ENCODE data around the gene PHKA2.

Gene PHKA2

GRCh38 chrX:18879144-18879543 is 104.8 kb downstream of the PHKA2 start:
- Histone ChIP-seq H3K9me3 (ENCODE audit: insufficient read depth, low read length) (no peaks in the 10 kb centered on the region), H3K36me3 (ENCODE audit: insufficient read depth, insufficient read length, low read length) (no peaks in the 10 kb centered on the region), H3K27me3 (ENCODE audit: insufficient read depth, insufficient read length) (no peaks in the 10 kb centered on the region), H3K4me1 (ENCODE audit: insufficient read depth, insufficient read length) (peaks cover 2% of the 10 kb centered on the region), H3K4me3 (ENCODE audit: insufficient read length, low read depth) (no peak overlapping the region), H3K9ac (ENCODE audit: insufficient read length, low read depth) (no peak overlapping the region)
- TF ChIP-seq SUZ12 (IDR thresholded peaks at IDR 0.05; ENCODE audit: extremely low read depth, insufficient read depth, insufficient read length): no peak
- TF ChIP-seq YY1 (IDR thresholded peaks at IDR 0.05; ENCODE audit: insufficient read depth, insufficient read length): no peak
- TF ChIP-seq ZNF274 (IDR thresholded peaks at IDR 0.05; ENCODE audit: low read depth, low read length): no peak
- no peak for DNase-seq (ENCODE audit: low read depth, low spot score)

DNA sequence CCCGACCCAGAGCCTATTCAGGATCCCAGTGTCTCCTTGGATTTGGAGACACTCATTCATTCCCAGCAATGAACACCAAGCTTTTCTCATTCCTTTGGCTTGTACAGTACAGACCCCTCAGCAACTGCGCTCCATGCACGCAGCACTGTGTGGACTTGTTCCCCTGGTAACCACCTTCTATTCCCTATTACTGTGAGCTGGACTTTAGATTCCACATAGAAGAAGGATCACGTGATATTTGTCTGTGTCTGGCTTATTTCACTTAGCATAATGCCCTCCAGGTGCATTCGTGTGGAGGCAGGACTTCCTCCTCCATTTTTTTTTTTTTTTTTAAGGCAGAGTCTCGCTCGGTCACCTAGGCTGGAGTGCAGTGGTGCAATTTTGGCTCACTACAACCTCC is 106.4 kb downstream of the PHKA2 start:
- no peak overlapping the region for H3K9ac ChIP-seq (ENCODE audit: insufficient read length, low read depth)
- H3K4me1 ChIP-seq (ENCODE audit: insufficient read depth, insufficient read length): no peaks in the 10 kb centered on the region
- no peak overlapping the region for H3K4me3 ChIP-seq (ENCODE audit: insufficient read length, low read depth)
- no peaks in the 10 kb centered on the region for H3K9me3 ChIP-seq (ENCODE audit: insufficient read depth, low read length)
- H3K27me3 ChIP-seq (ENCODE audit: insufficient read depth, insufficient read length): no peaks in the 10 kb centered on the region
- H3K36me3 ChIP-seq (ENCODE audit: insufficient read depth, insufficient read length, low read length): no peaks in the 10 kb centered on the region
- no peak for DNase-seq (ENCODE audit: low read depth, low spot score)
- TF ChIP-seq SUZ12 (IDR thresholded peaks at IDR 0.05; ENCODE audit: extremely low read depth, insufficient read depth, insufficient read length): no peak
- TF ChIP-seq ZNF274 (IDR thresholded peaks at IDR 0.05; ENCODE audit: low read depth, low read length): no peak
- no peak for TF ChIP-seq YY1 (IDR thresholded peaks at IDR 0.05; ENCODE audit: insufficient read depth, insufficient read length)

DNA sequence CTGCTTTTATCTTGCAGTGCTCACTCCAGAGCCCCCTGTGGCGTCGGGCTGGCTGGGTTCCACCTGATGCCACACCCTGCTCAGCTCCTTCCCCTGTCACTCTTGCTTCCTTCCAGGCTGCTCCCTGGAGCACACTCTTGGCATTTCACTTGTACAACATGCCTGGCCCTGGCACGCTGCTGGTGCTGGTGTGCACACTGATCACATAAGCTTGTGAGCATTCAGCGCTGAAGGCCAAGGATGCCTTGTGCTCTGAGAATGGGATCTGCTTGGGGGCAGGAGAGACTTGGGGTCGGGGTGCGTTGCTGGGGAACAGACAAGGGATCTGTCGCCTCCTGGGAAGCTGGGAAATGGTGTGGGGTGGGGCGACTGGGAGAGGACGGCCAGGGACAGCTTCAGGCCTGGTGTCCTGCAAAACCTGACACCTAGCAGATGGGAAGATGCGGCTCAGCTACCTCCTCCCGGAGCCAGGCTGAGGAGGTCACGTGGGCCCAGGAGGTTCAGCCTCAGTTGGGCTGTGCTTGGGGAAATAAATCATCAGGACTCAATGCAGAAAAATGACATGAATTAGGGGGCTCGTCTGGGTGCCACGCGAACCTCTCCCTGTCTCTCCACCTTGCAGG is 108.5 kb downstream of the PHKA2 start:
- Histone ChIP-seq H3K4me1 (ENCODE audit: insufficient read depth, insufficient read length) (peaks cover 5% of the 10 kb centered on the region), H3K9ac (ENCODE audit: insufficient read length, low read depth) (no peak overlapping the region), H3K9me3 (ENCODE audit: insufficient read depth, low read length) (no peaks in the 10 kb centered on the region), H3K27me3 (ENCODE audit: insufficient read depth, insufficient read length) (no peaks in the 10 kb centered on the region), H3K4me3 (ENCODE audit: insufficient read length, low read depth) (no peak overlapping the region), H3K36me3 (ENCODE audit: insufficient read depth, insufficient read length, low read length) (no peaks in the 10 kb centered on the region)
- DNase-seq (ENCODE audit: low read depth, low spot score): no peak
- TF ChIP-seq SUZ12 (IDR thresholded peaks at IDR 0.05; ENCODE audit: extremely low read depth, insufficient read depth, insufficient read length) (no peak), YY1 (IDR thresholded peaks at IDR 0.05; ENCODE audit: insufficient read depth, insufficient read length) (no peak), ZNF274 (IDR thresholded peaks at IDR 0.05; ENCODE audit: low read depth, low read length) (no peak)

DNA sequence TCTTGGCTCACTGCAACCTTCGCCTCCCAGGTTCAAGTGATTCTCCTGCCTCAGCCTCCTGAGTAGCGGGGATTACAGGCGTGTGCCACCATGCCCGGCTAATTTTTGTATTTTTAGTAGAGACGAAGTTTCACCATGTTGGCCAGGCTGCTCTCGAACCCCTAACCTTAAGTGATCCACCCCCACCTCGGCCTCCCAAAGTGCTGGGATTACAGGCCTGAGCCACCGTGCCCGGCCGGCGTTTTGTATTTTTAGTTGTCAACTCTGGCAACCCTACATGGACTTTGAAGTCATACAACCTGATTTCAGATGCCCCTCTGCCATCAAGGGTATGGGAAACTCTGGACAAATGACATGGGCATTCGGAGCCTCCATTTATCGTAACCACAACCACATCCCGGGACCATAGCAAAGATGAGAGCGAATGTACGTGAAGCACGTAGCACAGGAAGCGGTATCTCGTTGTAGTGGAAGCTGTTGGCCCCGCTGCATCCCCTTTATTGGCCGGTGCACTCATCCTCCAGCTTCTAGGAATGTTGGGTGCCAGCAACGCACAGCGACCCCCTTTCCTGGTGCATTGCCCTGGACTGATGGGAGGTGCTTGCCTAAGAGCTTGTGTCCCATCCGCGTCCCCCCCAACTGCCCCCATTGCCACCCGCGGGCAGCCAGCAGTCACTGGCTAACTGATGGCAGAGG is 109.2 kb downstream of the PHKA2 start:
- Histone ChIP-seq H3K9ac (ENCODE audit: insufficient read length, low read depth) (no peak overlapping the region), H3K9me3 (ENCODE audit: insufficient read depth, low read length) (no peaks in the 10 kb centered on the region), H3K4me3 (ENCODE audit: insufficient read length, low read depth) (no peak overlapping the region), H3K27me3 (ENCODE audit: insufficient read depth, insufficient read length) (no peaks in the 10 kb centered on the region), H3K4me1 (ENCODE audit: insufficient read depth, insufficient read length) (peaks cover 5% of the 10 kb centered on the region), H3K36me3 (ENCODE audit: insufficient read depth, insufficient read length, low read length) (no peaks in the 10 kb centered on the region)
- DNase-seq (ENCODE audit: low read depth, low spot score): no peak
- no peak for TF ChIP-seq ZNF274 (IDR thresholded peaks at IDR 0.05; ENCODE audit: low read depth, low read length)
- no peak for TF ChIP-seq YY1 (IDR thresholded peaks at IDR 0.05; ENCODE audit: insufficient read depth, insufficient read length)
- TF ChIP-seq SUZ12 (IDR thresholded peaks at IDR 0.05; ENCODE audit: extremely low read depth, insufficient read depth, insufficient read length): no peak

GRCh38 chrX:18873836-18874235 is 110.1 kb downstream of the PHKA2 start:
- no peaks in the 10 kb centered on the region for H3K27me3 ChIP-seq (ENCODE audit: insufficient read depth, insufficient read length)
- H3K36me3 ChIP-seq (ENCODE audit: insufficient read depth, insufficient read length, low read length): no peaks in the 10 kb centered on the region
- DNase-seq (ENCODE audit: low read depth, low spot score): no peak
- no peaks in the 10 kb centered on the region for H3K9me3 ChIP-seq (ENCODE audit: insufficient read depth, low read length)
- no peak overlapping the region for H3K4me3 ChIP-seq (ENCODE audit: insufficient read length, low read depth)
- peaks cover 5% of the 10 kb centered on the region for H3K4me1 ChIP-seq (ENCODE audit: insufficient read depth, insufficient read length)
- H3K9ac ChIP-seq (ENCODE audit: insufficient read length, low read depth): no peak overlapping the region
- no peak for TF ChIP-seq SUZ12 (IDR thresholded peaks at IDR 0.05; ENCODE audit: extremely low read depth, insufficient read depth, insufficient read length)
- no peak for TF ChIP-seq ZNF274 (IDR thresholded peaks at IDR 0.05; ENCODE audit: low read depth, low read length)
- TF ChIP-seq YY1 (IDR thresholded peaks at IDR 0.05; ENCODE audit: insufficient read depth, insufficient read length): no peak

DNA sequence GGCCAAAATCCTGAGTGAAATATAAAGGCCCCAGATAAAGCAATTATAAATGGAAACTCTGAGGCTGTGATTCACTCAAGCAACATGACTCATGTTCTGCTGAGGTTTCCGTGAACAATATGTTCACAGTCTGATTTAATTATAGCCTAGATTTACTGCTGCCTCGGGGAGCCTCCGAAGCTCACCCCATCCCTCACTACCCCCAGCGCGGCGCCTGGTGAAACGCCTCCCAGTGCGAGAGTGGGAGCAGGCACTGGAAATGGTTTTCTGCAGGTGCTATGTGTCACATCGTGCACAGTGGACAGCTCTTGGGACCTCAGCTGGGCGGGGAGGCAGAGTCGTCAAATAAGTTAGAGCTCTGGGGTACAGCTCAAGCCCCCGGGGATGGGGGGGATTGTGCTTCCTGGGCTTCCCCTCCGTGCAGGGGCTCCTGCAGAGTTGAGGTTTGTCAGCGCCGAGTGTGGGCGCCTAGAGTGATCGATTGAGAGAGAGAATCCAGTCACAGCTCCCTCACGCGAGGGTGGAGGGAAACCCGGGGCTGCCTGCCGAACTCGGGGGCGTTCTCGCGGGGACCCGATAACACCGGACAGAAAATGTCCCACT is 110.6 kb downstream of the PHKA2 start:
- no peaks in the 10 kb centered on the region for H3K27me3 ChIP-seq (ENCODE audit: insufficient read depth, insufficient read length)
- no peak for DNase-seq (ENCODE audit: low read depth, low spot score)
- H3K9ac ChIP-seq (ENCODE audit: insufficient read length, low read depth): no peak overlapping the region
- no peaks in the 10 kb centered on the region for H3K36me3 ChIP-seq (ENCODE audit: insufficient read depth, insufficient read length, low read length)
- H3K4me1 ChIP-seq (ENCODE audit: insufficient read depth, insufficient read length): peaks cover 5% of the 10 kb centered on the region
- no peak overlapping the region for H3K4me3 ChIP-seq (ENCODE audit: insufficient read length, low read depth)
- H3K9me3 ChIP-seq (ENCODE audit: insufficient read depth, low read length): no peaks in the 10 kb centered on the region
- no peak for TF ChIP-seq ZNF274 (IDR thresholded peaks at IDR 0.05; ENCODE audit: low read depth, low read length)
- TF ChIP-seq SUZ12 (IDR thresholded peaks at IDR 0.05; ENCODE audit: extremely low read depth, insufficient read depth, insufficient read length): no peak
- no peak for TF ChIP-seq YY1 (IDR thresholded peaks at IDR 0.05; ENCODE audit: insufficient read depth, insufficient read length)

- DNase-seq (ENCODE audit: low read depth, low spot score): no peak
- H3K4me3 ChIP-seq (ENCODE audit: insufficient read length, low read depth): no peak overlapping the region
- no peaks in the 10 kb centered on the region for H3K9me3 ChIP-seq (ENCODE audit: insufficient read depth, low read length)
- TF ChIP-seq ZNF274 (IDR thresholded peaks at IDR 0.05; ENCODE audit: low read depth, low read length): no peak
- TF ChIP-seq SUZ12 (IDR thresholded peaks at IDR 0.05; ENCODE audit: extremely low read depth, insufficient read depth, insufficient read length): no peak
- no peak for TF ChIP-seq YY1 (IDR thresholded peaks at IDR 0.05; ENCODE audit: insufficient read depth, insufficient read length)
- H3K4me1 ChIP-seq (ENCODE audit: insufficient read depth, insufficient read length): peaks cover 5% of the 10 kb centered on the region
- no peaks in the 10 kb centered on the region for H3K36me3 ChIP-seq (ENCODE audit: insufficient read depth, insufficient read length, low read length)
- H3K27me3 ChIP-seq (ENCODE audit: insufficient read depth, insufficient read length): no peaks in the 10 kb centered on the region
- H3K9ac ChIP-seq (ENCODE audit: insufficient read length, low read depth): no peak overlapping the region
Measured at GRCh38 chrX:18872621-18873020, 111.3 kb downstream of the PHKA2 start.
